Osteocyte (in vitro differentiated cells): ENCODE measurements around the gene EDEM1. TPM values are rescaled to one million over a fixed set of nuclear protein-coding genes. Genes with fewer than 3 reads are reported as not detected.

Source experiments
- DNase-seq: peaks from one replicate; pipeline ENCODE4 v3.0.0; 2021; ENCODE audit warnings: mixed read lengths; ENCODE audit not compliant: unreplicated experiment; ENCODE audit errors: extremely low spot score
- H3K27ac Mint-ChIP-seq: one replicate; pipeline ENCODE4 v1.8.0; 2021; ENCODE audit warnings: mild to moderate bottlenecking, mixed read lengths; ENCODE audit not compliant: unreplicated experiment
- H3K27me3 Mint-ChIP-seq: one replicate; pipeline ENCODE4 v1.8.0; 2021; ENCODE audit warnings: mixed read lengths; ENCODE audit not compliant: unreplicated experiment
- H3K36me3 Mint-ChIP-seq: one replicate; pipeline ENCODE4 v1.8.0; 2021; ENCODE audit warnings: mixed read lengths; ENCODE audit not compliant: unreplicated experiment
- H3K4me1 Mint-ChIP-seq: one replicate; pipeline ENCODE4 v1.8.0; 2021; ENCODE audit warnings: mixed read lengths; ENCODE audit not compliant: unreplicated experiment
- H3K4me3 Mint-ChIP-seq: one replicate; pipeline ENCODE4 v1.8.0; 2021; ENCODE audit warnings: mild to moderate bottlenecking, moderate library complexity, mixed read lengths; ENCODE audit not compliant: unreplicated experiment
- H3K9me3 Mint-ChIP-seq: one replicate; pipeline ENCODE4 v1.8.0; 2021; ENCODE audit warnings: mixed read lengths; ENCODE audit not compliant: unreplicated experiment
- total RNA-seq: library from RNA; stranded (reverse); gene quantifications from 2 replicates; pipeline ENCODE4 v1.2.1, GENCODE V29; 2021
- TF ChIP-seq, protein P1 (sequence below): fragments of 200-600 bp; sonication (generic); IDR thresholded peaks from 2 replicates; pipeline ENCODE4 v1.5.0; 2021; ENCODE audit warnings: antibody characterized with exemption, mild to moderate bottlenecking, moderate library complexity

The EDEM1 gene
- total RNA-seq, 1 donor from 2014 or later, result 45.9 TPM

GRCh38 chr3:5162102-5162501 lies 25.4 kb upstream of the EDEM1 start:
- no peaks in the 10 kb centered on the region for H3K9me3 Mint-ChIP-seq
- no peak for DNase-seq
- H3K27ac Mint-ChIP-seq, result peak overlapping the region; percentile 60
- H3K4me3 Mint-ChIP-seq, result no peak overlapping the region
- TF ChIP-seq, protein P1, sequence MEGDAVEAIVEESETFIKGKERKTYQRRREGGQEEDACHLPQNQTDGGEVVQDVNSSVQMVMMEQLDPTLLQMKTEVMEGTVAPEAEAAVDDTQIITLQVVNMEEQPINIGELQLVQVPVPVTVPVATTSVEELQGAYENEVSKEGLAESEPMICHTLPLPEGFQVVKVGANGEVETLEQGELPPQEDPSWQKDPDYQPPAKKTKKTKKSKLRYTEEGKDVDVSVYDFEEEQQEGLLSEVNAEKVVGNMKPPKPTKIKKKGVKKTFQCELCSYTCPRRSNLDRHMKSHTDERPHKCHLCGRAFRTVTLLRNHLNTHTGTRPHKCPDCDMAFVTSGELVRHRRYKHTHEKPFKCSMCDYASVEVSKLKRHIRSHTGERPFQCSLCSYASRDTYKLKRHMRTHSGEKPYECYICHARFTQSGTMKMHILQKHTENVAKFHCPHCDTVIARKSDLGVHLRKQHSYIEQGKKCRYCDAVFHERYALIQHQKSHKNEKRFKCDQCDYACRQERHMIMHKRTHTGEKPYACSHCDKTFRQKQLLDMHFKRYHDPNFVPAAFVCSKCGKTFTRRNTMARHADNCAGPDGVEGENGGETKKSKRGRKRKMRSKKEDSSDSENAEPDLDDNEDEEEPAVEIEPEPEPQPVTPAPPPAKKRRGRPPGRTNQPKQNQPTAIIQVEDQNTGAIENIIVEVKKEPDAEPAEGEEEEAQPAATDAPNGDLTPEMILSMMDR, result no peak
- no peaks in the 10 kb centered on the region for H3K27me3 Mint-ChIP-seq
- peaks cover 42% of the 10 kb centered on the region for H3K4me1 Mint-ChIP-seq
- no peaks in the 10 kb centered on the region for H3K36me3 Mint-ChIP-seq

DNA sequence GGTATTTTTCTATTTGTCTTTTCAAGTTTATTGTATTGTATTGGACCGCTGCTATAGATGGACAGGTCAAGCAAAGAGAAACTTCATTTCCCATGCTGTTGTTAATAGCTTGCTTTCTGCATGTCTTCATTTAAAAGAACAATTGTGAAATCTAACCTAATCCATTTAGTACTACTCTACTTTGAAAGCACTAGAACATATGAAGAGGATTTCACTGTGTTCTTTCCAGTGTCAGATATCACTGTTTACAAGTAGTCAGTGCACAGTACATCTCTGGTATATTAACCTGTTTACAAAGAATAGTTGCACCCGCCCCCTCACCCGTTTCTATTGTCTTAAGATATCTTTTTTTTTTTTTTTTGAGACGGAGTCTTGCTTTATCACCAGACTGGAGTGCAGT lies 21.8 kb upstream of the EDEM1 start:
- no peak for DNase-seq
- Mint-ChIP-seq H3K4me1 (peaks cover 37% of the 10 kb centered on the region), H3K36me3 (no peaks in the 10 kb centered on the region), H3K9me3 (no peaks in the 10 kb centered on the region), H3K4me3 (no peak overlapping the region), H3K27ac (no peak overlapping the region), H3K27me3 (no peaks in the 10 kb centered on the region)
- TF ChIP-seq, protein P1, result no peak

DNA sequence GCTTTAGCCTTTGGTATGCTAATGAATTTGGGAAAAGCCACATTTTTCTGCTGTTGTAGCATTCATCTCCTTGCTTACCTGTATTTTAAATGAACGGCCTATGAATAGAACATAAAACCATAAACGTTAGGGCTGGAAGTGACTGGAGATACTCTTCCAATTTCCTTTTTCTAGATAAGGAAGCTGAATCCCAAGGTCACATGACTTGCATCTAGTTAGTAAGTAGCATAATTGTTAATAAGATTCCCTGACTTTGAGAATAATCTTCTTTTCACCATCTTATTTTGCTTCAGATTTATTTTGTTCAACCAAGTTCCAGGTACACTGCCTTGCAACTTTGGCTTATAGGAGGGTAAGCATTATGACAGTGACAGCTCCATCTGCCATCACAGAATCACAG lies 20.7 kb upstream of the EDEM1 start:
- TF ChIP-seq, protein P1, result no peak
- Mint-ChIP-seq H3K9me3 (no peaks in the 10 kb centered on the region), H3K4me3 (no peak overlapping the region), H3K36me3 (peaks cover 3% of the 10 kb centered on the region), H3K4me1 (peaks cover 26% of the 10 kb centered on the region), H3K27ac (no peak overlapping the region), H3K27me3 (no peaks in the 10 kb centered on the region)
- DNase-seq, result no peak

GRCh38 chr3:5168110-5168509 lies 19.4 kb upstream of the EDEM1 start:
- peaks cover 14% of the 10 kb centered on the region for H3K36me3 Mint-ChIP-seq

DNA sequence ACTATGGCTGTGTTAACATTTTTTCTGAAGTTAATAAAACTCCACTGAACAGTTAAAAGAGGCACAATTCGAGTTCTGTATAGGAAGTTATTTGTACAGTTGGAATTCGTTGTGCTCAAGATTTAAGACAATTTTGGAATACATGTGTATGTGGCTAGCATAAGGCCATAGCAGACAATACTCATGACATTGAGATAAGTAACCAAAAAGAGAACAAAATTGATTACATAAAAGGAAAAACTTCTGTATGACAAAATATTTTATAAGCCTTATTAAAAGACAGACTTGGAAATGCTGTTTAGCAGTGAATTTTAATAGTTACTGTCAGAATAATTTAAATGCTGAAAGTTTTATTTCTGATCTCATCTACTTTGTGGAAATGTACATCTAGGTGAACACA lies 17.7 kb upstream of the EDEM1 start:
- no peak for DNase-seq
- TF ChIP-seq, protein P1, result no peak
- Mint-ChIP-seq H3K9me3 (no peaks in the 10 kb centered on the region), H3K27me3 (no peaks in the 10 kb centered on the region), H3K27ac (no peak overlapping the region), H3K4me1 (peaks cover 11% of the 10 kb centered on the region), H3K36me3 (peaks cover 20% of the 10 kb centered on the region), H3K4me3 (no peak overlapping the region)

More at GRCh38 chr3:5168110-5168509, 19.4 kb upstream of the EDEM1 start:
- H3K4me1 Mint-ChIP-seq, result peaks cover 15% of the 10 kb centered on the region
- no peak overlapping the region for H3K27ac Mint-ChIP-seq
- no peak for DNase-seq
- H3K4me3 Mint-ChIP-seq, result no peak overlapping the region
- H3K9me3 Mint-ChIP-seq, result no peaks in the 10 kb centered on the region
- TF ChIP-seq, protein P1, result no peak
- H3K27me3 Mint-ChIP-seq, result no peaks in the 10 kb centered on the region
